ENCODE results near the gene MAS1L.

The MAS1L gene

DNA sequence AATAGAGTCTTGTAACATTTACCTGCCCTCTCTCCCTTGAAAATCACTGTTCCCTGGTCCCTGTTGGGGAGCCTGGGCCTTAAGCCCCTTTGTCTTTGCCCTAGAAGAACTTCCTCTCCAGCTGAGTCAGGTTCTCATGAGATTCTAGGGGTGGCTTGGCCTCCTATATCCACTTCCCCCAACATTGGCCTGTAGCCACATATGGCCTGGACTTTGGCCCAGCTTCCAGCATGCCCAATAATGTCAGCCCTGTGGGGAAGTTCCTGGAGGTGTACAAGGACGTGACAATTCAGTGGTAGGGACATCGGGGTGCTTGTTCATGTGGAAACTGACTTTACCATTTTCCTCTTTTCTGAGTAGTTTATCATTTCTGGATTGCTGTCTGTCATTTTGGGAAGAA, 17.2 kb upstream of the MAS1L start:
- Histone ChIP-seq H3K27me3 (replicated peaks) (no peaks in the 10 kb centered on the region), H3K36me3 (replicated peaks) (no peaks in the 10 kb centered on the region), H3K27ac (no peak overlapping the region), H3K4me3 (ENCODE audit: low read depth, low read length) (no peak overlapping the region)
- TF ChIP-seq, protein P1, sequence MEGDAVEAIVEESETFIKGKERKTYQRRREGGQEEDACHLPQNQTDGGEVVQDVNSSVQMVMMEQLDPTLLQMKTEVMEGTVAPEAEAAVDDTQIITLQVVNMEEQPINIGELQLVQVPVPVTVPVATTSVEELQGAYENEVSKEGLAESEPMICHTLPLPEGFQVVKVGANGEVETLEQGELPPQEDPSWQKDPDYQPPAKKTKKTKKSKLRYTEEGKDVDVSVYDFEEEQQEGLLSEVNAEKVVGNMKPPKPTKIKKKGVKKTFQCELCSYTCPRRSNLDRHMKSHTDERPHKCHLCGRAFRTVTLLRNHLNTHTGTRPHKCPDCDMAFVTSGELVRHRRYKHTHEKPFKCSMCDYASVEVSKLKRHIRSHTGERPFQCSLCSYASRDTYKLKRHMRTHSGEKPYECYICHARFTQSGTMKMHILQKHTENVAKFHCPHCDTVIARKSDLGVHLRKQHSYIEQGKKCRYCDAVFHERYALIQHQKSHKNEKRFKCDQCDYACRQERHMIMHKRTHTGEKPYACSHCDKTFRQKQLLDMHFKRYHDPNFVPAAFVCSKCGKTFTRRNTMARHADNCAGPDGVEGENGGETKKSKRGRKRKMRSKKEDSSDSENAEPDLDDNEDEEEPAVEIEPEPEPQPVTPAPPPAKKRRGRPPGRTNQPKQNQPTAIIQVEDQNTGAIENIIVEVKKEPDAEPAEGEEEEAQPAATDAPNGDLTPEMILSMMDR (IDR thresholded peaks at IDR 0.05; ENCODE audit: low read depth, low read length, missing control alignments): no peak
- in situ Hi-C loops (cut with HindIII; ENCODE audit: low pct_ligation_motif_present, low sequenced_read_pairs): no loop called here
- no peak for DNase-seq

DNA sequence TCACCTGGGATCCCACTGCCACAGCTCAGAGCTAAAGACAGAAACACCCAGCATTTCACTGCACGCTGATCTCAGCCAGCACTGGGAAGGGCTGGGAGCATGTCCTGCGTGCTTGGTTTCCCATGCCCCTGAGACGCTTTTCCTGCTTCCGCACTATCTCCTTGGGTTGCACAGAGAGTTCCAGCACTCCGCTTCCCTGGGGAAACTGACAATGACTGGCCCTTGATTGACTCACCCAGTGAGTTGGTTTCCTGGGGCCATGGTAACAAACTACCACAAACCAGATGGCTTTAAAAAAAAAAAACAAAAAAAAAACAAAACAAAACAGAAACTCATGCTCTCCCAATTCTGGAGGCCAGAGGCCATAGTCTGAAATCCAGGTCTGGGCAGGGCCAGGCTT, 14.8 kb upstream of the MAS1L start:
- TF ChIP-seq, protein P1 (IDR thresholded peaks at IDR 0.05; ENCODE audit: low read depth, low read length, missing control alignments): no peak
- Histone ChIP-seq H3K27ac (peak overlapping the region; percentile 91), H3K4me3 (ENCODE audit: low read depth, low read length) (no peak overlapping the region), H3K27me3 (replicated peaks) (no peaks in the 10 kb centered on the region), H3K36me3 (replicated peaks) (no peaks in the 10 kb centered on the region)
- in situ Hi-C loops (cut with HindIII; ENCODE audit: low pct_ligation_motif_present, low sequenced_read_pairs): no loop called here
- peak; percentile 96 for DNase-seq

DNA sequence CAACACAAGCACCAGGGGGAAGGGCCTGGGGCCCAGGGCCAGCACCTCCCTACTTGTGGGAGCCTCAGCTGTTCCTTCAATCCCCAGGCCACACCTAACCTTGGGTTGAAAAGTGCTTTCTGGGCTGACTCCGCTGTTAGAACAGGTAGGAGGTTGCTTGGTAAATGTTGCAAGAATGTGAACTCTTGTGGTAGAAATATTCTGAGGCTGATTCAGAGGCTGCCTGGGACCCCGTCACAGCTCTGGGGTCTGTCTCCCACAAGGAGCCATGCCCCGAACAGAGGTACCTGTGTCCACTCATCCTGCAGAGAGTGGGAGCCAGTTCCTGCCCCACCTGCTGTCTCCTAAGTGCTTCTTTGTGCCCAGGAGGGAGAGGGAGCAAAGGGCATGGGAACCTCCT, 14.4 kb upstream of the MAS1L start:
- in situ Hi-C loops (cut with HindIII; ENCODE audit: low pct_ligation_motif_present, low sequenced_read_pairs): no loop called here
- DNase-seq: no peak

DNA sequence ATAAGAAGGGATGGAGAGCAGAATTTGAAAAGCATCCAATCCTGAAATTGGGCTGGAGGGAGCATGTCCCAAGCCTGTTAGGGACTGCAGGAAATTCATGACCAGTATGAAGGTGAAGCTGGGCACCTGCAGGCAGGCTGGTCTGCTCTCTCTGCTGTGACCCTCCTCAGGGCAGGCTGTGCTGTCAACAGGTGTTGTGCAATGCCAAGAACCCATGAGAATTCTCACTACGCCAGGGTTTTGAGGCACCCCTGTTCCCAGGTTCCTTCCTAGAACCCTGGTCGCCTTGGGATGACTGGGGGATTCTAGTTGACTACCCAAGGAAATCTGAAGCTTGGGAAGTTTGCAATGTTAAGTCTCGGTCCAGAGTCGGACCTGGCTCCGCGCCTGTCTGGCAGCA, 13.3 kb upstream of the MAS1L start:
- no peaks in the 10 kb centered on the region for H3K36me3 ChIP-seq (replicated peaks)
- TF ChIP-seq, protein P1 (IDR thresholded peaks at IDR 0.05; ENCODE audit: low read depth, low read length, missing control alignments): no peak
- no peak for DNase-seq
- peak overlapping the region; percentile 88 for H3K27ac ChIP-seq
- in situ Hi-C loops (cut with HindIII; ENCODE audit: low pct_ligation_motif_present, low sequenced_read_pairs): no loop called here
- H3K4me3 ChIP-seq (ENCODE audit: low read depth, low read length): no peak overlapping the region
- no peaks in the 10 kb centered on the region for H3K27me3 ChIP-seq (replicated peaks)

More for the DNA sequence above, 14.4 kb upstream of the MAS1L start:
- Histone ChIP-seq H3K36me3 (replicated peaks) (no peaks in the 10 kb centered on the region), H3K27me3 (replicated peaks) (no peaks in the 10 kb centered on the region), H3K27ac (peak overlapping the region; percentile 88), H3K4me3 (ENCODE audit: low read depth, low read length) (no peak overlapping the region)
- TF ChIP-seq, protein P1 (IDR thresholded peaks at IDR 0.05; ENCODE audit: low read depth, low read length, missing control alignments): no peak

DNA sequence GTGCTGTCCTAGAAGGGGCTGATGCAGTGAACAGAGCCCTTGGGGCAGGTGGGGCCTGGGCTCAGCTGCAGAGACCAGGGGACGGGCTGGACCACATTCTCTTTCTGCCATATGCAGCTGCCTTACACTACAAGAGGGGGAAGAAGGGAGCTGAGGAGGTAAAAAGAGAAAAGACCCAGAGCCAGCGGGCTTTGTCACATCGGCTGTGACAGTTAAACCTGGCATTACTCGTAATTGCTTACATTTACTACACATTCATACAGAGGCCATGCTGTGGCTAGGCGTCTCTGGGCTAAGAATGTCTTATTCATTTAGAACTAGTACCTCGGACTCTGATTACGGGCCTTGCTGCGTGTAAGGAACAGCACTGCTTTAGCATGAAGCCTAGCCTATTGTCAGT, 12.8 kb upstream of the MAS1L start:
- Histone ChIP-seq H3K27ac (no peak overlapping the region), H3K27me3 (replicated peaks) (no peaks in the 10 kb centered on the region), H3K4me3 (ENCODE audit: low read depth, low read length) (no peak overlapping the region), H3K36me3 (replicated peaks) (no peaks in the 10 kb centered on the region)
- in situ Hi-C loops (cut with HindIII; ENCODE audit: low pct_ligation_motif_present, low sequenced_read_pairs): no loop called here
- TF ChIP-seq, protein P1 (IDR thresholded peaks at IDR 0.05; ENCODE audit: low read depth, low read length, missing control alignments): no peak
- no peak for DNase-seq

DNA sequence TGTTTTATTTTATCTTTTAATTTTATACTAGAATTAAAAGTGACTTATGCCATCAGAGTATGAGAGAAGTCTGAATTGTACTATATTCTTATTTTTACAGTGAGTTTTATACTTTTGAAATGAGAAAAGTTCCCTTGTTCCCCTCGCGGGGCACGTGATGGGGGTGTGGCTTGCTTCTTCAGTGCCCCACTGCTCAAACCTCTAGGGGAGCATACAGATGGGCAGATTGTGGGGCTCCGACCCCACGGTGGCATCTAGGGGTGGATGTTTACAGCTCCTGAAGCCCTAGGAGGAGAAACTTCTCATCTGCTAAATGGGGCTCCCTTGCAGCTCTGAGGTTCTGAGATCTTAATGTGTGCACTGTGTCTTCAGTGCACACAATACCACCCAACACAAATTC, 11.9 kb upstream of the MAS1L start:
- in situ Hi-C loops (cut with HindIII; ENCODE audit: low pct_ligation_motif_present, low sequenced_read_pairs): no loop called here
- TF ChIP-seq, protein P1 (IDR thresholded peaks at IDR 0.05; ENCODE audit: low read depth, low read length, missing control alignments): no peak
- DNase-seq: no peak
- Histone ChIP-seq H3K27me3 (replicated peaks) (no peaks in the 10 kb centered on the region), H3K27ac (no peak overlapping the region), H3K36me3 (replicated peaks) (no peaks in the 10 kb centered on the region), H3K4me3 (ENCODE audit: low read depth, low read length) (no peak overlapping the region)

Data from brain microvascular endothelial cell (primary cell).